GM10266 (cell line): ENCODE results near the gene VPS26B.
"Not testable (repeated sequence)": the region's sequence is repeated elsewhere in the genome, so short reads cannot be mapped to it uniquely, and the experiment has no call there.

Source experiments
- DNase-seq: peaks from one replicate; pipeline ENCODE4 v3.0.0; 2012; ENCODE audit errors: extremely low spot score
- CTCF ChIP-seq: IDR thresholded peaks from 2 replicates; pipeline ENCODE4 v1.5.1; 2012; ENCODE audit warnings: mild to moderate bottlenecking, low read depth; ENCODE audit not compliant: control insufficient read depth, insufficient read depth; ENCODE audit errors: missing control alignments

Gene VPS26B

GRCh38 chr11:134250675-134251074 is 26.2 kb downstream of the VPS26B start:
- TF ChIP-seq CTCF, result no peak
- DNase-seq, result no peak

- DNase-seq, result peak; percentile 35
Measured at GRCh38 chr11:134252346-134253187, 28.1 kb downstream of the VPS26B start.

GRCh38 chr11:134253188-134253993 is 28.9 kb downstream of the VPS26B start, which contains the start of the genes ACAD8 and THYN1:
ACAD8 (plus strand) TSS chr11:134253568; CDS start chr11:134253601, 33 bp downstream.
THYN1 (minus strand) TSS chr11:134253352; CDS start chr11:134252882, 470 bp downstream.
- peak; percentile 97 for DNase-seq
- TF ChIP-seq CTCF, result no peak

More at GRCh38 chr11:134252346-134253187, 28.1 kb downstream of the VPS26B start:
- no peak for TF ChIP-seq CTCF

GRCh38 chr11:134254433-134255183 is 30.1 kb downstream of the VPS26B start:
- no peak for DNase-seq
- no peak for TF ChIP-seq CTCF

- not testable (repeated sequence) for DNase-seq
Measured at GRCh38 chr11:134255184-134255561, 30.7 kb downstream of the VPS26B start.

GRCh38 chr11:134257101-134257500 is 32.6 kb downstream of the VPS26B start:
- no peak for TF ChIP-seq CTCF
- no peak for DNase-seq

- no peak for TF ChIP-seq CTCF
- DNase-seq, result no peak
Measured at GRCh38 chr11:134258577-134258976, 34.1 kb downstream of the VPS26B start.
